Activated T-helper 1 cell treated with anti-CD3 and anti-CD28 coated beads, Interleukin-12 subunit alpha, Interleukin-12 subunit beta, Interleukin-2, Interleukin-4 antibody, amounts not matched to agents 30 ng/mL and 10 ng/mL and 1 ng/mL, durations not matched to agents 14 hours and 24 hours and 36 hours (primary cell): ENCODE data around the gene APP. TPM values are rescaled to one million over a fixed set of nuclear protein-coding genes. Genes with fewer than 3 reads are reported as not detected.

Experiments used
- DNase-seq: peaks from one replicate; pipeline ENCODE4 v3.0.0; 2021; ENCODE audit warnings: low spot score
- H3K27ac Mint-ChIP-seq: one replicate; pipeline ENCODE4 v1.8.0; 2021; ENCODE audit warnings: mild to moderate bottlenecking, mixed read lengths
- H3K27me3 Mint-ChIP-seq: one replicate; pipeline ENCODE4 v1.8.0; 2022; ENCODE audit warnings: mild to moderate bottlenecking, moderate library complexity, mixed read lengths; ENCODE audit not compliant: insufficient read depth
- H3K36me3 Mint-ChIP-seq: one replicate; pipeline ENCODE4 v1.8.0; 2021; ENCODE audit warnings: low read depth, mixed read lengths
- H3K4me1 Mint-ChIP-seq: one replicate; pipeline ENCODE4 v1.8.0; 2021; ENCODE audit warnings: low read depth, mixed read lengths
- H3K4me3 Mint-ChIP-seq: one replicate; pipeline ENCODE4 v1.8.0; 2021; ENCODE audit warnings: mild to moderate bottlenecking, moderate library complexity, mixed read lengths
- H3K9me3 Mint-ChIP-seq: one replicate; pipeline ENCODE4 v1.8.0; 2021; ENCODE audit warnings: mixed read lengths
- intact Hi-C: fragments of 100-400 bp; cut with micrococcal nuclease; formaldehyde crosslinking; loops from one replicate; pipeline ENCODE4 v1.15.1; 2024
- total RNA-seq: library from RNA; stranded (reverse); gene quantifications from 2 replicates; pipeline ENCODE4 v1.2.3, GENCODE V29; 2022

APP gene
- total RNA-seq, 1 donor from 2014 or later, result 66.6 TPM

DNA sequence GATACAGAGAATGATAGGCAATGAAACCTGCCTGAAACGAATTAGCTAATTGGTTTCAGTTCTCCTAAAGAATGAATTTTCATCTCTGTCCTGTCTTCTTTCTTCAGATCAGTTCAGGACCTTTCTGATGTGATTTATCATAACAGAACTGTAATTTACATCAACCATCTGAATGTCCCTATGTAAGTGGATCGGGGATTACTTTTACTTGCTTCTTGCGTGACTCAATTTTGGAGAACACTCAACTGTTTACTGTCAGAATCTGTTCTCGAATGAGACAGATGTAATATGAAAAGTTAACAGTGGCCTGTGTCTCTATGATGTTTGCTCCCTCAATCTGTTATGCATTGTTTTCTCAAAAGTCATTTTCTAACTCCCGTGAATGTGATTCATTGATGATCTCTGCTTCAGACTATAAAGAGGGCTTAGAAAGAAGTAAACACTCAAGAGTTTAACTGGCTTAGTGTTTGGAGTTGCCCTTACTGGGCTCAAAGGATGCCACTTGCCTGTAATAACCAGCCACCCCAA is 324.8 kb downstream of the APP start:
- Mint-ChIP-seq H3K27ac (no peak overlapping the region), H3K9me3 (peaks cover 8% of the 10 kb centered on the region), H3K36me3 (no peaks in the 10 kb centered on the region), H3K4me1 (no peaks in the 10 kb centered on the region), H3K4me3 (no peak overlapping the region), H3K27me3 (peaks cover 2% of the 10 kb centered on the region)
- DNase-seq, result no peak
- intact Hi-C loops, result no loop called here

DNA sequence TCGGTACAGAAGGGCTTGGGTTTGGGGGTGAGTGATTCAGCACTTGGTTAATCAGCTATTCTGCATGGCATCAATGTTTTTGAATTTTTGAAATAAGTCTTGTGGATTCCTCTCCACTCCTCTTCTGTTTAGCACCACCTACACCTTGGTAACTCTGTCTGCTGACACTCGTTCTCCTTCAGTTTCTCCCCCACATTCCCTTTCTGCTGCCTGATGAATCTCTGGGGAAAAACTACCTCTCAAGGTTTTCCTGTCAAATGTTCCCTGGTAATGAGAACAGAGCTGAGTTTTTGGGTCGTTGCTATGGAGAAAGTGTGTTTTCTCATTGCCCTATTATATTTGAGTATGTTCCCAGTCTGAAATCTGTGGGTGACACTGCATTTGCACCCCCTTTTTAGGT is 327.6 kb downstream of the APP start:
- no peak for DNase-seq
- Mint-ChIP-seq H3K36me3 (no peaks in the 10 kb centered on the region), H3K4me3 (no peak overlapping the region), H3K9me3 (peaks cover 16% of the 10 kb centered on the region), H3K27me3 (no peaks in the 10 kb centered on the region), H3K27ac (no peak overlapping the region), H3K4me1 (no peaks in the 10 kb centered on the region)
- intact Hi-C loops, result no loop called here

- intact Hi-C loops, result no loop called here
- Mint-ChIP-seq H3K4me3 (no peak overlapping the region), H3K27ac (no peak overlapping the region), H3K4me1 (no peaks in the 10 kb centered on the region), H3K36me3 (no peaks in the 10 kb centered on the region), H3K9me3 (peaks cover 11% of the 10 kb centered on the region), H3K27me3 (peaks cover 1% of the 10 kb centered on the region)
- DNase-seq, result no peak
Measured at GRCh38 chr21:25838809-25839208, 331.8 kb downstream of the APP start.

DNA sequence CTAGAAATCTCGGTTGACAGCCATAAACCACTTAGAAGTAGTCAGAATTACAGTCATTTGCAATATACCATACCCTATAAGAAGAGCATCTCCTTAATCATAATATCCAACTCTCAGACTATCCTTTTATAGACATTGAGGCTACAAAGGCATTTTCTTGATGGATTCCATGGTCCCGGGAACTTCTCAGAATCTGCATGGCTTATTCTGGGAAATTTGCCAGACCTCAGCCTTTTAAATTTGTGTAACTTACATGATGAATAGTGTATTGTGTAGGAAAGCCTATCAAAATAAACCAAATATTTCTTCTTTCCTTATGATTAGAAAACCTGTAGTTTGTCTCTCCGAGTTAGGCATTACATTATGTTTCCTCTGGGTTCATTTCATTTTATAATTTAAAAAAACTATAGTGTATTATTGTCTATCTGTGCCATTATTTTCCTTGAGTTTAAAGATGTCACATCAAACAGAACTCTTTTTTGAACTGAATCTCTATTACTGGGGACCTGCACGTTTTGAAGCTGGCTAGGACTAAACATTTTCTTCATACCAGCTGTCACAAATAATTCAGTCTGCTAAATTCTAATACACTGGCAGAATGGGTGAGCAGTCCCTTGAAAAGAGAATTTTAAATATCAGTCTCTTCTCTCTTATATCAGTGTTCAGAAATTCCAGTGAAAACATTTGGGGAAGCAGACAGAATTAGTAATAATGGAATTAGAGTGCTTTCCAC is 332.9 kb downstream of the APP start:
- peaks cover 1% of the 10 kb centered on the region for H3K27me3 Mint-ChIP-seq
- peaks cover 16% of the 10 kb centered on the region for H3K9me3 Mint-ChIP-seq
- no peaks in the 10 kb centered on the region for H3K36me3 Mint-ChIP-seq
- no peaks in the 10 kb centered on the region for H3K4me1 Mint-ChIP-seq
- no peak overlapping the region for H3K4me3 Mint-ChIP-seq
- DNase-seq, result no peak
- intact Hi-C loops, result no loop called here
- H3K27ac Mint-ChIP-seq, result no peak overlapping the region

DNA sequence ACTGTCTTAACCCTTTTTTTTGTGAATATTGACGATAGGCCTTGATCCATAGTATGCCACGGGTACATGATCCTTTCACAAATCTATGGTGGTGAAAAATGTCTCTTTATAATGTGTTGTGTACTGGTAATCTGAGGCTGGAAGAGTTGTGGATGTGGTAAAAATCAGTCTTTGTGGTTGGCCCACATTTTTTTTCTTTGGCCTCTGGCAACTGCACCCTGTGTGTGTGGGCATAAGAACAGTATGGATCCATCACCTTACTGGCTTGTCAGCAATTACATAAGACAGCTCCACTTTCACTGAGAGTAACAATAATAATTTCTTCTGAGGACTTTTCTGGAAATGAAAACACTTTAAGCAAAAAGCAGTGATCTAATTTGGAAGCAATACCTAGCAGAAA is 334.2 kb downstream of the APP start:
- Mint-ChIP-seq H3K27me3 (peaks cover 1% of the 10 kb centered on the region), H3K4me1 (no peaks in the 10 kb centered on the region), H3K9me3 (peaks cover 16% of the 10 kb centered on the region), H3K36me3 (no peaks in the 10 kb centered on the region), H3K27ac (no peak overlapping the region), H3K4me3 (no peak overlapping the region)
- DNase-seq, result no peak
- intact Hi-C loops, result no loop called here

GRCh38 chr21:25834381-25834780 is 336.2 kb downstream of the APP start:
- no peak for DNase-seq
- Mint-ChIP-seq H3K4me1 (no peaks in the 10 kb centered on the region), H3K4me3 (no peak overlapping the region), H3K27me3 (peaks cover 1% of the 10 kb centered on the region), H3K9me3 (peaks cover 12% of the 10 kb centered on the region), H3K27ac (no peak overlapping the region), H3K36me3 (no peaks in the 10 kb centered on the region)
- intact Hi-C loops, result no loop called here

DNA sequence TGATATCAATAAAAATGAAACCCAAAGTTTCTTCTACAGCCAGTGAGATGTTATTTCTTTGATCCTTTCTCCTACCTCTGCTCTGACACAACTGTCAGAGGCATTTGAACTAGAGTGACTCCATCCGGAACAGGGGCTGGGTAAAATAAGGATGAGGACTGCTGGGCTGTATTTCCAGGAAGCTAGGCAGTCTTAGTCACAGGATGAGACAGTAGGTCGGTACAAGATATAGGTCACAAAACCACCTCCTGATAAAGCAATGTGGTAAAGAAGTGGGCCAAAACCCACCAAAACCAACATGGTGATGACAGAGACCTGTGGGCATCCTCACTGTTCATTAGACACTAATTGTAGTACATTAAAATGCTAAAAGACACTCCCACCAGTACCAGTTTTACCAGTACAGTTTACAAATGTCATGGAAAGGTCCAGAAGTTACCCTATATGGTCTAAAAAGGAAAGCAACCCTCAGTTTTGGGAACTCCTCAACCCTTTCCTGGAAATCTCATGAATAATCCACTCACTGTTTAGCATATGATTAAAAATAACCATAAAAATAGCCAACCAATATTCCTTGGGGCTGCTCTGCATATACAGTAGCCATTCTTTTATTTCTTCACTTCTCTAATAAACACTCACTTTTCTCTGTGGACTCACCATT is 339.1 kb downstream of the APP start:
- H3K4me1 Mint-ChIP-seq, result no peaks in the 10 kb centered on the region
- DNase-seq, result no peak
- peaks cover 4% of the 10 kb centered on the region for H3K27me3 Mint-ChIP-seq
- no peaks in the 10 kb centered on the region for H3K36me3 Mint-ChIP-seq
- intact Hi-C loops, result no loop called here
- H3K9me3 Mint-ChIP-seq, result peaks cover 5% of the 10 kb centered on the region
- H3K4me3 Mint-ChIP-seq, result no peak overlapping the region
- no peak overlapping the region for H3K27ac Mint-ChIP-seq
